Astrocyte of the spinal cord (primary cell): Measurements from ENCODE around the gene IL11RA.
A peak's percentile ranks its signal among the peaks of the same experiment; 100 is the strongest.

Experiments used
- DNase-seq: peaks from one replicate; pipeline ENCODE4 v3.0.0; 2011; ENCODE audit warnings: low read depth, low spot score
- H3K4me3 ChIP-seq: 2 replicates; pipeline ENCODE4 v1.5.1; 2011; ENCODE audit warnings: low read depth, mild to moderate bottlenecking, low read length, moderate library complexity
- CTCF ChIP-seq: IDR thresholded peaks from 2 replicates; pipeline ENCODE4 v1.5.1; 2012; ENCODE audit warnings: low read depth, mild to moderate bottlenecking, low read length, inconsistent platforms
- in situ Hi-C: cut with HindIII; loops from 2 replicates; pipeline ENCODE4 v1.10.0; 2017; ENCODE audit warnings: low sequenced_read_pairs

IL11RA gene

DNA sequence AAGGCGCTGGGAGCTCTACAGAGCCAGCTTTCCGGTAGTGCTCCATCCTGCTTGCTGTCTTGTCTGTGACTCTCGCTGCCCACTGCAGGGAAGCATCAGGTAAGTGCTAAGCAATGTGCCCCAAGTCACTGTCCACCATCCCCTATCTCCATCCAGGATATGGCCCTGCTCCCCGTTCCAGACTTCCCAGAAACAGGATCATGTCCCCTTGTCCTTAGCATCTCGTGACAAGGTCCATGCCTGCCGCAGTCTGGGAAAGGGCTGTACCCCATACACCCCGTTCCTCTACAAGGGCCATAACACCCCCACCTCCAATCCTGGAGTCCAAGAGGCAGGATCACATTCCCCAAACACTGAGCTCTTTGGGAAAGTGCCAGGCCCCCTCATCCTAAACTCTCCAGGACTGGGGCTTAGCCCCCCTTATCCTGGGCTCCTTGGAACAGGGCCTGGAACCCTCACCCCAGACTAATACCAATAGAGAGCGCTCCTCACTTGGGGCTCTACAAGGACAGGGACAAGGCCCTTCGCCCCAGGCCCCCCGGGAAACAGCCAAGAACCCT lies 40.7 kb upstream of the IL11RA start:
- DNase-seq, result no peak
- in situ Hi-C loops, result no loop called here
- H3K4me3 ChIP-seq, result peak overlapping the region; percentile 79
- no peak for TF ChIP-seq CTCF

- DNase-seq, result peak; percentile 82
- TF ChIP-seq CTCF, result no peak
These were observed 39.9 kb upstream of the IL11RA start, which contains the start of gene RPP25L for GRCh38 chr9:34611811-34612787. TSS of gene RPP25L (minus strand) at chr9:34612097. CDS start at chr9:34611296, 801 bp downstream.

GRCh38 chr9:34612788-34613390 lies 39.1 kb upstream of the IL11RA start:
- TF ChIP-seq CTCF, result peak; percentile 91
- peak; percentile 67 for DNase-seq
- peak overlapping the region; percentile 79 for H3K4me3 ChIP-seq
- in situ Hi-C loops, result no loop called here

More at GRCh38 chr9:34611811-34612787, 39.9 kb upstream of the IL11RA start, which contains the start of gene RPP25L:
- in situ Hi-C loops, result no loop called here
- H3K4me3 ChIP-seq, result peak within 1 kb of the TSS; percentile 79

GRCh38 chr9:34615132-34615531 lies 36.9 kb upstream of the IL11RA start:
- in situ Hi-C loops, result no loop called here
- TF ChIP-seq CTCF, result no peak
- no peak overlapping the region for H3K4me3 ChIP-seq
- no peak for DNase-seq

- in situ Hi-C loops, result no loop called here
- H3K4me3 ChIP-seq, result peak within 1 kb of the TSS; percentile 96
- peak; percentile 94 for DNase-seq
- TF ChIP-seq CTCF, result no peak
These were observed 31.7 kb upstream of the IL11RA start, which contains the start of gene DCTN3 for GRCh38 chr9:34620061-34620994. TSS of gene DCTN3 (minus strand) at chr9:34620495. CDS start at chr9:34620464, 31 bp downstream.
